Breast epithelium (tissue), 3 donors: Measurements from ENCODE around the gene QRICH2.

Experiments
- CTCF ChIP-seq, 3 donors: fragments of 450-650 bp; IDR thresholded peaks; one replicate each; pipeline ENCODE4 v1.5.1; 2016 to 2017; ENCODE audit warnings: antibody characterized with exemption in 3 of 3, mild to moderate bottlenecking in 3 of 3, moderate library complexity in 3 of 3
- POLR2A ChIP-seq: fragments of 450-650 bp; IDR thresholded peaks from one replicate; pipeline ENCODE4 v1.6.1; 2016; ENCODE audit warnings: antibody characterized with exemption, mild to moderate bottlenecking, moderate library complexity
- POLR2AphosphoS5 ChIP-seq, 3 donors: sonication (generic); formaldehyde crosslinking; IDR thresholded peaks; one replicate each; pipeline ENCODE4 v1.6.1; 2017; ENCODE audit warnings: antibody characterized with exemption in 3 of 3

- TF ChIP-seq CTCF (IDR thresholded peaks at IDR 0.05) (no peak), POLR2A (no peak), POLR2AphosphoS5 (IDR thresholded peaks at IDR 0.05) (no peak)
These were observed 47.9 kb downstream of the QRICH2 start for GRCh38 chr17:76260220-76260619.
